K562 (cell line): Measurements from ENCODE around the gene HMX2. TPM values are rescaled to one million over a fixed set of nuclear protein-coding genes. Genes with fewer than 3 reads are reported as not detected.

Experiments used
- DMBX1 ChIP-seq: fragments of 250-450 bp; sonication (Bioruptor Pico); IDR thresholded peaks from 2 replicates; pipeline ENCODE4 v1.8.0; 2022; ENCODE audit warnings: inconsistent platforms, mild to moderate bottlenecking, moderate library complexity, borderline replicate concordance
- EP400 ChIP-seq: fragments of 450-650 bp; IDR thresholded peaks from 2 replicates; pipeline ENCODE4 v1.6.1; 2017; ENCODE audit warnings: antibody characterized with exemption, mild to moderate bottlenecking, moderate library complexity
- MCM3 ChIP-seq: fragments of 450-650 bp; IDR thresholded peaks from 2 replicates; pipeline ENCODE4 v1.6.1; 2016
- NFIX ChIP-seq: fragments of 250-450 bp; sonication (Bioruptor Pico); IDR thresholded peaks from 2 replicates; pipeline ENCODE4 v1.4.0; 2020; ENCODE audit warnings: low read depth, mild to moderate bottlenecking, moderate library complexity
- RFX1 ChIP-seq: fragments of 450-650 bp; IDR thresholded peaks from 2 replicates; pipeline ENCODE4 v1.6.1; 2016; ENCODE audit warnings: mild to moderate bottlenecking, moderate library complexity
- RHOXF2B ChIP-seq: fragments of 250-450 bp; sonication (Bioruptor Pico); conservative IDR thresholded peaks from 2 replicates; pipeline ENCODE4 v1.5.1; 2021
- SMAD3 ChIP-seq: fragments of 450-650 bp; formaldehyde crosslinking; conservative IDR thresholded peaks from 2 replicates; pipeline ENCODE4 v1.4.0; 2020; ENCODE audit warnings: mild to moderate bottlenecking
- SMARCE1 ChIP-seq: fragments of 450-650 bp; IDR thresholded peaks from 2 replicates; pipeline ENCODE4 v1.7.1; 2016; ENCODE audit warnings: mild to moderate bottlenecking
- ZNF316 ChIP-seq: fragments of 450-650 bp; IDR thresholded peaks from 2 replicates; pipeline ENCODE4 v1.6.1; 2016
- ZNF766 ChIP-seq: fragments of 200-800 bp; sonication (Bioruptor generic); conservative IDR thresholded peaks from 2 replicates; pipeline ENCODE4 v1.6.1; 2016; ENCODE audit warnings: missing genetic modification characterization, missing compliant biosample characterization
- polyA plus RNA-seq, 8 experiments: library from polyadenylated mRNA; depleted of rRNA in 4 of 8; stranded (reverse) in 5 of 8; unstranded in 3 of 8; fragments of >200 nt; fragmentation: Nextera tagmentation in 2 of 8; fragmentation: Illumina TruSeq in 1 of 8; extraction: Ambion mirVana in 2 of 8; extraction: Trizol in 1 of 8; gene quantifications; 2 replicates each; pipeline versions ENCODE4 v1.2.1 to v1.2.3, GENCODE V29; 2011 to 2014; ENCODE audit warnings: inconsistent platforms in 1 of 8, missing spikeins in 1 of 8
- total RNA-seq, 7 experiments: library from RNA; depleted of rRNA in 6 of 7; stranded (reverse); fragments of >200 nt in 6 of 7; fragmentation: Illumina TruSeq in 2 of 7; extraction: Trizol in 2 of 7; gene quantifications; 2 replicates each; pipeline versions ENCODE4 v1.2.1 to v1.2.3, GENCODE V29; 2011 to 2021; ENCODE audit warnings: low replicate concordance in 1 of 7
- TF ChIP-seq, protein P1 (sequence below): fragments of 250-450 bp; sonication (Bioruptor Pico); IDR thresholded peaks from 2 replicates; pipeline ENCODE4 v1.5.0; 2020; ENCODE audit warnings: mild to moderate bottlenecking
- TF ChIP-seq, protein P2 (sequence below), 2 experiments: fragments of 450-650 bp; conservative IDR thresholded peaks; 2 replicates each; pipeline ENCODE4 v1.6.1; 2017; ENCODE audit warnings: mild to moderate bottlenecking in 2 of 2, moderate library complexity in 2 of 2
- TF ChIP-seq, protein P3 (sequence below): fragments of 250-450 bp; sonication (Bioruptor Pico); IDR thresholded peaks from 2 replicates; pipeline ENCODE4 v1.4.0; 2020; ENCODE audit warnings: mild to moderate bottlenecking, moderate library complexity
- TF ChIP-seq, protein P4 (sequence below): fragments of 200-800 bp; sonication (Bioruptor generic); IDR thresholded peaks from 2 replicates; pipeline ENCODE4 v1.6.1; 2016; ENCODE audit warnings: missing genetic modification characterization, missing compliant biosample characterization

Gene HMX2
- total and polyA plus RNA-seq, 9 of the 15 experiments (the other 6 are each of a cell fraction or from before 2014, with no cell fraction given) = 0.07 to 0.58 (median 0.09) TPM; not detected in 2

DNA sequence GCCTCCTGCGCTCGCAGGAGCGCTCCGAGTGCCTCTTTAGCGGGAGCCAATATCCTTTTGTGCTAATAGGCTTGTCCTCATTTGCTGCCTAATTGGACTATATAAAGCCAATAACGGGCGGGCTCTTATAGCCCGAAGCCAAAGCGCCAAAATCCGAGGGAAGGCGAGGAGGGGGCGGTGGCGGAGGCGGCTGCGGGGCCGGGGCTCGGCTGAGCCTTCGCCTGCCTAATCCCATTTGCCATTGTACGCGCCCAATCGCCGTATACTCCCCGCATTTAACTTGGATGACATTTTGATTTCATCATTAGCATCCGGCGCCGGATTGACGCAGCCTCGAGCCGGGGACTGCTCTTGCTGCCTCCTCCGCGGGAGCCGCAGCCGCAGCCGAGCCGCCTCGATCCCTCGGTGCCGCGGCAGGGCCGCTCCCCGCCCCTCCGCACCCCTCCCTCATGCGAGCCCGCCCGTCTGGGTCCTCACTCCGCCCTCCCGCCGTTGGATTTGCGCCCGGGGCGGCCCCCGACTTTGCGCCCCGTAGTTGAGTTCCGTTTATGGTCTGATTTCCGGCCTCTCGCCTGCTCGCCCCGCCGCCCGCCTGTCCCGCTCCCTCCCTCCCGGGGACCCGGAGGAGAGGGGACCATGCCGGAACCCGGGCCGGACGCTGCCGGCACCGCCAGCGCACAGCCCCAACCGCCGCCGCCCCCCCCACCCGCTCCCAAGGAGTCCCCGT, 12.4 kb upstream of the HMX2 start, which contains the start of gene HMX3 (continued):
- TF ChIP-seq SMAD3 = no peak
- no peak for TF ChIP-seq RFX1
- TF ChIP-seq DMBX1 = no peak
- TF ChIP-seq NFIX (CRISPR knock-in tag) = no peak
- TF ChIP-seq, protein P1, sequence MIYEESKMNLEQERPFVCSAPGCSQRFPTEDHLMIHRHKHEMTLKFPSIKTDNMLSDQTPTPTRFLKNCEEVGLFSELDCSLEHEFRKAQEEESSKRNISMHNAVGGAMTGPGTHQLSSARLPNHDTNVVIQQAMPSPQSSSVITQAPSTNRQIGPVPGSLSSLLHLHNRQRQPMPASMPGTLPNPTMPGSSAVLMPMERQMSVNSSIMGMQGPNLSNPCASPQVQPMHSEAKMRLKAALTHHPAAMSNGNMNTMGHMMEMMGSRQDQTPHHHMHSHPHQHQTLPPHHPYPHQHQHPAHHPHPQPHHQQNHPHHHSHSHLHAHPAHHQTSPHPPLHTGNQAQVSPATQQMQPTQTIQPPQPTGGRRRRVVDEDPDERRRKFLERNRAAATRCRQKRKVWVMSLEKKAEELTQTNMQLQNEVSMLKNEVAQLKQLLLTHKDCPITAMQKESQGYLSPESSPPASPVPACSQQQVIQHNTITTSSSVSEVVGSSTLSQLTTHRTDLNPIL (CRISPR knock-in tag) = no peak
- no peak for TF ChIP-seq RHOXF2B
- TF ChIP-seq, protein P2, sequence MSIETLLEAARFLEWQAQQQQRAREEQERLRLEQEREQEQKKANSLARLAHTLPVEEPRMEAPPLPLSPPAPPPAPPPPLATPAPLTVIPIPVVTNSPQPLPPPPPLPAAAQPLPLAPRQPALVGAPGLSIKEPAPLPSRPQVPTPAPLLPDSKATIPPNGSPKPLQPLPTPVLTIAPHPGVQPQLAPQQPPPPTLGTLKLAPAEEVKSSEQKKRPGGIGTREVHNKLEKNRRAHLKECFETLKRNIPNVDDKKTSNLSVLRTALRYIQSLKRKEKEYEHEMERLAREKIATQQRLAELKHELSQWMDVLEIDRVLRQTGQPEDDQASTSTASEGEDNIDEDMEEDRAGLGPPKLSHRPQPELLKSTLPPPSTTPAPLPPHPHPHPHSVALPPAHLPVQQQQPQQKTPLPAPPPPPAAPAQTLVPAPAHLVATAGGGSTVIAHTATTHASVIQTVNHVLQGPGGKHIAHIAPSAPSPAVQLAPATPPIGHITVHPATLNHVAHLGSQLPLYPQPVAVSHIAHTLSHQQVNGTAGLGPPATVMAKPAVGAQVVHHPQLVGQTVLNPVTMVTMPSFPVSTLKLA (conservative IDR thresholded peaks at IDR 0.05) = 0 out of 4 replicates have a peak, but pooled peaks of 1 of the 2 experiments have one; percentile 33
- no peak for TF ChIP-seq MCM3
- no peak for TF ChIP-seq ZNF766 (CRISPR knock-in tag)
- TF ChIP-seq, protein P3, sequence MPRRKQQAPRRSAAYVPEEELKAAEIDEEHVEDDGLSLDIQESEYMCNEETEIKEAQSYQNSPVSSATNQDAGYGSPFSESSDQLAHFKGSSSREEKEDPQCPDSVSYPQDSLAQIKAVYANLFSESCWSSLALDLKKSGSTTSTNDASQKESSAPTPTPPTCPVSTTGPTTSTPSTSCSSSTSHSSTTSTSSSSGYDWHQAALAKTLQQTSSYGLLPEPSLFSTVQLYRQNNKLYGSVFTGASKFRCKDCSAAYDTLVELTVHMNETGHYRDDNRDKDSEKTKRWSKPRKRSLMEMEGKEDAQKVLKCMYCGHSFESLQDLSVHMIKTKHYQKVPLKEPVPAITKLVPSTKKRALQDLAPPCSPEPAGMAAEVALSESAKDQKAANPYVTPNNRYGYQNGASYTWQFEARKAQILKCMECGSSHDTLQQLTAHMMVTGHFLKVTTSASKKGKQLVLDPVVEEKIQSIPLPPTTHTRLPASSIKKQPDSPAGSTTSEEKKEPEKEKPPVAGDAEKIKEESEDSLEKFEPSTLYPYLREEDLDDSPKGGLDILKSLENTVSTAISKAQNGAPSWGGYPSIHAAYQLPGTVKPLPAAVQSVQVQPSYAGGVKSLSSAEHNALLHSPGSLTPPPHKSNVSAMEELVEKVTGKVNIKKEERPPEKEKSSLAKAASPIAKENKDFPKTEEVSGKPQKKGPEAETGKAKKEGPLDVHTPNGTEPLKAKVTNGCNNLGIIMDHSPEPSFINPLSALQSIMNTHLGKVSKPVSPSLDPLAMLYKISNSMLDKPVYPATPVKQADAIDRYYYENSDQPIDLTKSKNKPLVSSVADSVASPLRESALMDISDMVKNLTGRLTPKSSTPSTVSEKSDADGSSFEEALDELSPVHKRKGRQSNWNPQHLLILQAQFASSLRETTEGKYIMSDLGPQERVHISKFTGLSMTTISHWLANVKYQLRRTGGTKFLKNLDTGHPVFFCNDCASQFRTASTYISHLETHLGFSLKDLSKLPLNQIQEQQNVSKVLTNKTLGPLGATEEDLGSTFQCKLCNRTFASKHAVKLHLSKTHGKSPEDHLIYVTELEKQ (CRISPR knock-in tag) = no peak
- no peak for TF ChIP-seq ZNF316
- no peak for TF ChIP-seq SMARCE1
- TF ChIP-seq, protein P4, sequence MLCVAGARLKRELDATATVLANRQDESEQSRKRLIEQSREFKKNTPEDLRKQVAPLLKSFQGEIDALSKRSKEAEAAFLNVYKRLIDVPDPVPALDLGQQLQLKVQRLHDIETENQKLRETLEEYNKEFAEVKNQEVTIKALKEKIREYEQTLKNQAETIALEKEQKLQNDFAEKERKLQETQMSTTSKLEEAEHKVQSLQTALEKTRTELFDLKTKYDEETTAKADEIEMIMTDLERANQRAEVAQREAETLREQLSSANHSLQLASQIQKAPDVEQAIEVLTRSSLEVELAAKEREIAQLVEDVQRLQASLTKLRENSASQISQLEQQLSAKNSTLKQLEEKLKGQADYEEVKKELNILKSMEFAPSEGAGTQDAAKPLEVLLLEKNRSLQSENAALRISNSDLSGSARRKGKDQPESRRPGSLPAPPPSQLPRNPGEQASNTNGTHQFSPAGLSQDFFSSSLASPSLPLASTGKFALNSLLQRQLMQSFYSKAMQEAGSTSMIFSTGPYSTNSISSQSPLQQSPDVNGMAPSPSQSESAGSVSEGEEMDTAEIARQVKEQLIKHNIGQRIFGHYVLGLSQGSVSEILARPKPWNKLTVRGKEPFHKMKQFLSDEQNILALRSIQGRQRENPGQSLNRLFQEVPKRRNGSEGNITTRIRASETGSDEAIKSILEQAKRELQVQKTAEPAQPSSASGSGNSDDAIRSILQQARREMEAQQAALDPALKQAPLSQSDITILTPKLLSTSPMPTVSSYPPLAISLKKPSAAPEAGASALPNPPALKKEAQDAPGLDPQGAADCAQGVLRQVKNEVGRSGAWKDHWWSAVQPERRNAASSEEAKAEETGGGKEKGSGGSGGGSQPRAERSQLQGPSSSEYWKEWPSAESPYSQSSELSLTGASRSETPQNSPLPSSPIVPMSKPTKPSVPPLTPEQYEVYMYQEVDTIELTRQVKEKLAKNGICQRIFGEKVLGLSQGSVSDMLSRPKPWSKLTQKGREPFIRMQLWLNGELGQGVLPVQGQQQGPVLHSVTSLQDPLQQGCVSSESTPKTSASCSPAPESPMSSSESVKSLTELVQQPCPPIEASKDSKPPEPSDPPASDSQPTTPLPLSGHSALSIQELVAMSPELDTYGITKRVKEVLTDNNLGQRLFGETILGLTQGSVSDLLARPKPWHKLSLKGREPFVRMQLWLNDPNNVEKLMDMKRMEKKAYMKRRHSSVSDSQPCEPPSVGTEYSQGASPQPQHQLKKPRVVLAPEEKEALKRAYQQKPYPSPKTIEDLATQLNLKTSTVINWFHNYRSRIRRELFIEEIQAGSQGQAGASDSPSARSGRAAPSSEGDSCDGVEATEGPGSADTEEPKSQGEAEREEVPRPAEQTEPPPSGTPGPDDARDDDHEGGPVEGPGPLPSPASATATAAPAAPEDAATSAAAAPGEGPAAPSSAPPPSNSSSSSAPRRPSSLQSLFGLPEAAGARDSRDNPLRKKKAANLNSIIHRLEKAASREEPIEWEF = no peak
- TF ChIP-seq EP400 = peak; percentile 58
